H1 (cell line): ENCODE measurements around the gene ACBD4. TPM values are rescaled to one million over a fixed set of nuclear protein-coding genes. Genes with fewer than 3 reads are reported as not detected.

Experiments used
- ASH2L ChIP-seq: fragments of 200-600, 300-600 bp; sonication (generic); IDR thresholded peaks from one replicate; pipeline ENCODE4 v1.7.1; 2017; ENCODE audit warnings: low read length
- CEBPB ChIP-seq: IDR thresholded peaks from 2 replicates; pipeline ENCODE4 v1.6.1; 2012; ENCODE audit warnings: low read depth, low read length
- CHD1 ChIP-seq: IDR thresholded peaks from 2 replicates; pipeline ENCODE4 v1.6.1; 2012; ENCODE audit warnings: low read depth, low read length, improper control_type of control experiment
- CHD2 ChIP-seq: IDR thresholded peaks from 2 replicates; pipeline ENCODE4 v1.6.1; 2012; ENCODE audit warnings: low read length, improper control_type of control experiment
- E2F6 ChIP-seq: IDR thresholded peaks from 2 replicates; pipeline ENCODE4 v1.6.1; 2012; ENCODE audit warnings: inconsistent platforms
- EP300 ChIP-seq, 2 experiments: IDR thresholded peaks; 1 replicate in 1 of 2; 2 replicates in 1 of 2; pipeline ENCODE4 v1.6.1; 2011 to 2012; ENCODE audit warnings: low read depth in 2 of 2, low read length in 2 of 2, mild to moderate bottlenecking in 2 of 2, borderline replicate concordance in 1 of 2, inconsistent platforms in 1 of 2, moderate library complexity in 1 of 2
- EZH2 ChIP-seq: fragments of 200-600 bp; sonication (generic); IDR thresholded peaks from 2 replicates; pipeline ENCODE4 v1.7.1; 2012; ENCODE audit warnings: low read depth, mild to moderate bottlenecking, moderate library complexity, low read length, inconsistent platforms; ENCODE audit not compliant: severe bottlenecking
- JUND ChIP-seq: IDR thresholded peaks from 2 replicates; pipeline ENCODE4 v1.6.1; 2011; ENCODE audit warnings: mild to moderate bottlenecking, improper control_type of control experiment, low read length
- MAFK ChIP-seq: IDR thresholded peaks from 2 replicates; pipeline ENCODE4 v1.6.1; 2012; ENCODE audit warnings: low read depth, mild to moderate bottlenecking, improper control_type of control experiment, low read length
- MAX ChIP-seq: IDR thresholded peaks from 2 replicates; pipeline ENCODE4 v1.6.1; 2012; ENCODE audit warnings: inconsistent platforms
- NRF1 ChIP-seq: IDR thresholded peaks from 2 replicates; pipeline ENCODE4 v1.6.1; 2011; ENCODE audit warnings: mild to moderate bottlenecking, low read depth, low read length, improper control_type of control experiment
- POLR2AphosphoS5 ChIP-seq: IDR thresholded peaks from 2 replicates; pipeline ENCODE4 v1.6.1; 2011; ENCODE audit warnings: low read depth, low read length
- POU5F1 ChIP-seq: IDR thresholded peaks from 2 replicates; pipeline ENCODE4 v1.6.1; 2011; ENCODE audit warnings: low read depth, mild to moderate bottlenecking, low read length, moderate library complexity
- RAD21 ChIP-seq, 2 experiments: IDR thresholded peaks in 1 of 2; conservative IDR thresholded peaks in 1 of 2; 2 replicates each; pipeline ENCODE4 v1.6.1; 2011; ENCODE audit warnings: low read depth in 2 of 2, low read length in 2 of 2, improper control_type of control experiment in 1 of 2, inconsistent platforms in 1 of 2, mild to moderate bottlenecking in 1 of 2, moderate library complexity in 1 of 2
- RBBP5 ChIP-seq: IDR thresholded peaks from 2 replicates; pipeline ENCODE4 v1.7.1; 2012; ENCODE audit warnings: low read depth, mild to moderate bottlenecking, inconsistent platforms, low read length, moderate library complexity, borderline replicate concordance
- RFX5 ChIP-seq: IDR thresholded peaks from 2 replicates; pipeline ENCODE4 v1.6.1; 2011; ENCODE audit warnings: low read depth, low read length, improper control_type of control experiment, borderline replicate concordance
- RXRA ChIP-seq: IDR thresholded peaks from 2 replicates; pipeline ENCODE4 v1.6.1; 2011; ENCODE audit warnings: low read depth, mild to moderate bottlenecking, low read length, moderate library complexity; ENCODE audit not compliant: insufficient read depth
- SP1 ChIP-seq: IDR thresholded peaks from 2 replicates; pipeline ENCODE4 v1.6.1; 2011; ENCODE audit warnings: low read depth, low read length
- SRF ChIP-seq: IDR thresholded peaks from 2 replicates; pipeline ENCODE4 v1.6.1; 2011; ENCODE audit warnings: mild to moderate bottlenecking, low read depth, low read length, moderate library complexity
- SUZ12 ChIP-seq: fragments of 200-600 bp; sonication (generic); IDR thresholded peaks from 2 replicates; pipeline ENCODE4 v1.6.1; 2012; ENCODE audit warnings: mild to moderate bottlenecking, inconsistent platforms, low read length, moderate library complexity, mixed read lengths
- TBP ChIP-seq: IDR thresholded peaks from 2 replicates; pipeline ENCODE4 v1.6.1; 2011; ENCODE audit warnings: low read depth, low read length, improper control_type of control experiment
- TCF12 ChIP-seq: IDR thresholded peaks from 2 replicates; pipeline ENCODE4 v1.6.1; 2011; ENCODE audit warnings: low read depth, mild to moderate bottlenecking, low read length
- USF2 ChIP-seq: IDR thresholded peaks from 2 replicates; pipeline ENCODE4 v1.6.1; 2011; ENCODE audit warnings: low read length, improper control_type of control experiment
- polyA plus RNA-seq, 7 experiments: library from polyadenylated mRNA; depleted of rRNA in 3 of 7; stranded (reverse) in 5 of 7; unstranded in 2 of 7; fragments of >200 nt in 5 of 7; fragments of 200-250 nt in 2 of 7; gene quantifications; 1 replicate in 5 of 7; 2 replicates in 1 of 7; 4 replicates in 1 of 7; pipeline versions ENCODE4 v1.2.1 to v1.2.3, GENCODE V29; 2011 to 2013; ENCODE audit warnings: missing spikeins in 2 of 7, mixed read lengths in 2 of 7
- total RNA-seq: library from RNA; stranded (reverse); fragmentation: NEBNext Ultra II Directional; extraction: Animal tissue kit (Norgen Biotek cat#: 25700); gene quantifications from 2 replicates; pipeline ENCODE4 v1.2.1, GENCODE V29; 2021

Gene ACBD4
- total and polyA plus RNA-seq, 2 of the 8 experiments (the other 6 are each of a cell fraction or from before 2014, with no cell fraction given): 7.3 to 10.7 TPM

GRCh38 chr17:45147581-45148182 is 12.2 kb downstream of the ACBD4 start (continued):
- TF ChIP-seq CEBPB (no peak), RBBP5 (no peak), USF2 (no peak), CHD1 (peak; percentile 94), SRF (peak; percentile 20; the same call in 1 of the 2 replicates), MAX (peak; percentile 56; the same call in 1 of the 2 replicates), CHD2 (peak; percentile 95), MAFK (no peak), SUZ12 (no peak), JUND (peak; percentile 98), TBP (peak; percentile 87), RXRA (no peak), RFX5 (no peak), POLR2AphosphoS5 (no peak; the same call in 1 of the 2 replicates), ASH2L (peak; percentile 75), RAD21 (IDR thresholded peaks at IDR 0.05 in 1 of 2, conservative IDR thresholded peaks at IDR 0.05 in 1 of 2; ENCODE audit: low read depth in 2 of 2, low read length in 2 of 2) (no peak), TCF12 (no peak), EZH2 (no peak), POU5F1 (peak; percentile 68; the same call in 1 of the 2 replicates), EP300 (IDR thresholded peaks at IDR 0.05; ENCODE audit: borderline replicate concordance in 1 of 2, low read depth in 2 of 2, low read length in 2 of 2) (peak in 1 of 2 experiments; percentile 98; a peak in 2 of 3 replicates), E2F6 (no peak), NRF1 (no peak), SP1 (peak; percentile 74; the same call in 1 of the 2 replicates)
